ENCODE data around the gene PPP6R1. TPM values are rescaled to one million over a fixed set of nuclear protein-coding genes. Genes with fewer than 3 reads are reported as not detected.

PPP6R1 gene
- total RNA-seq, 1 experiment from 2014 or later, result 79.7 TPM

DNA sequence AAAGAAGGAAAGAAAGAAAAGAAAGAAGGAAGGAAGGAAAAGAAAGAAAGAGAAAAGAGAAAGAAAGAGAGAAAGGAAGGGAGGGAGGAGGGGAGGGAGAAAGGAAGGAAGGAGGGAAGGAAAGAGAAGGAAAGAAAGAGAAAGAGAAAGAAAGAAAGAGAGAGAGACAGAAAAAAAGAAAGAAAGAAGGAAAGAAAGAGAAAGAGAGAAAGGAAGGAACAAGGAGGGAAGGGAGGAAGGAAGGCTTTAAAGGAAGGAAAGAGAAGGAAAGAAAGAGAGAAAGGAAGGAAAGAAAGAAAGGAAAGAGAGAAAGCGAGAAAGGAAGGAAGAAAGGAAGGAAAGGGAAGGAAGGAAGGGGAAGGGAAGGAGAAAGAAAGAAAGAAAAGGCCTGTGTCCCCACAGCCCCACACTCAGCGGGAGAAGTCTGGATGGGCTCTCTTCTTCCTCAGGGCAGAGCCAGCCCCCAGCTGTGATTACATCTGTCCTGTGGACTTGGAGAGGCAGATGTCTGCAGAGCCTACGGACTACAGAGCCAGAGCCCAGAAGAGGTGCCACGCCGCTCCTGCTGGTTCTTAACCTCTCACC is 59.1 kb downstream of the PPP6R1 start:
- no peak overlapping the region for H3K23ac ChIP-seq (ENCODE audit: insufficient read length, low read depth, low read length)
- no peak overlapping the region for H4K5ac ChIP-seq (ENCODE audit: insufficient read length, low read depth, low read length)
- no peak overlapping the region for H3K27ac ChIP-seq (ENCODE audit: insufficient read length, low read depth, low read length)
- H3K4me2 ChIP-seq (ENCODE audit: insufficient read depth, insufficient read length, low read length), result no peak overlapping the region
- no peak overlapping the region for H2BK120ac ChIP-seq (ENCODE audit: low read depth, low read length, poor library complexity, severe bottlenecking)
- H3K9me3 Mint-ChIP-seq, result no peaks in the 10 kb centered on the region; a peak in 2 of 5 replicates
- no peaks in the 10 kb centered on the region for H3K23me2 ChIP-seq (ENCODE audit: insufficient read length, low read depth, low read length, poor library complexity, severe bottlenecking)
- no peak overlapping the region; a peak in 1 of 5 replicates for H3K4me3 Mint-ChIP-seq
- no peak overlapping the region for H3K14ac ChIP-seq (ENCODE audit: insufficient read depth, low read length)
- no peak overlapping the region for H4K8ac ChIP-seq (replicated peaks; ENCODE audit: insufficient read length, low read depth, low read length)
- no peak overlapping the region for H3K4ac ChIP-seq (ENCODE audit: low read depth, low read length)
- H3T11ph ChIP-seq (ENCODE audit: low read length), result no peak overlapping the region
- H4K20me1 ChIP-seq (ENCODE audit: control insufficient read depth, insufficient read depth, insufficient read length), result no peaks in the 10 kb centered on the region
- no peaks in the 10 kb centered on the region for H3K27me3 ChIP-seq (ENCODE audit: insufficient read depth, low read length)
- no peaks in the 10 kb centered on the region for H3K9me3 ChIP-seq (ENCODE audit: control insufficient read depth, low read depth, low read length)
- H2BK15ac ChIP-seq (ENCODE audit: low read depth, low read length), result no peak overlapping the region
- H3K27me3 Mint-ChIP-seq (ENCODE audit: low read depth), result peaks cover 32% of the 10 kb centered on the region
- H2BK5ac ChIP-seq (ENCODE audit: insufficient read length, low read length), result no peak overlapping the region
- H4K91ac ChIP-seq (ENCODE audit: insufficient read length, low read depth, low read length), result no peak overlapping the region
- no peaks in the 10 kb centered on the region for H3K79me2 ChIP-seq (ENCODE audit: insufficient read depth, low read length)
- H3K27ac Mint-ChIP-seq, result no peak overlapping the region
- H2BK12ac ChIP-seq (ENCODE audit: insufficient read length, low read depth, low read length), result no peak overlapping the region
- no peak overlapping the region for H3K56ac ChIP-seq (ENCODE audit: insufficient read length, low read depth, low read length)
- no peak overlapping the region for H2AK5ac ChIP-seq (ENCODE audit: insufficient read length, low read length)
- H3K9ac ChIP-seq (ENCODE audit: extremely low read depth, insufficient read length, low read length), result no peak overlapping the region
- H3K4me1 Mint-ChIP-seq, result peaks cover 0 to 2% of the 10 kb centered on the region in 2 experiments; a peak in 1 of 4 replicates
- no peak overlapping the region for H2AFZ ChIP-seq (ENCODE audit: low read length)
- TF ChIP-seq, protein P1, sequence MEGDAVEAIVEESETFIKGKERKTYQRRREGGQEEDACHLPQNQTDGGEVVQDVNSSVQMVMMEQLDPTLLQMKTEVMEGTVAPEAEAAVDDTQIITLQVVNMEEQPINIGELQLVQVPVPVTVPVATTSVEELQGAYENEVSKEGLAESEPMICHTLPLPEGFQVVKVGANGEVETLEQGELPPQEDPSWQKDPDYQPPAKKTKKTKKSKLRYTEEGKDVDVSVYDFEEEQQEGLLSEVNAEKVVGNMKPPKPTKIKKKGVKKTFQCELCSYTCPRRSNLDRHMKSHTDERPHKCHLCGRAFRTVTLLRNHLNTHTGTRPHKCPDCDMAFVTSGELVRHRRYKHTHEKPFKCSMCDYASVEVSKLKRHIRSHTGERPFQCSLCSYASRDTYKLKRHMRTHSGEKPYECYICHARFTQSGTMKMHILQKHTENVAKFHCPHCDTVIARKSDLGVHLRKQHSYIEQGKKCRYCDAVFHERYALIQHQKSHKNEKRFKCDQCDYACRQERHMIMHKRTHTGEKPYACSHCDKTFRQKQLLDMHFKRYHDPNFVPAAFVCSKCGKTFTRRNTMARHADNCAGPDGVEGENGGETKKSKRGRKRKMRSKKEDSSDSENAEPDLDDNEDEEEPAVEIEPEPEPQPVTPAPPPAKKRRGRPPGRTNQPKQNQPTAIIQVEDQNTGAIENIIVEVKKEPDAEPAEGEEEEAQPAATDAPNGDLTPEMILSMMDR (conservative IDR thresholded peaks at IDR 0.05), result no peak
- no peaks in the 10 kb centered on the region for H3K79me1 ChIP-seq (ENCODE audit: insufficient read depth, low read depth, low read length, poor library complexity, severe bottlenecking)
- no peak overlapping the region for H2BK20ac ChIP-seq (ENCODE audit: low read depth, low read length, poor library complexity, severe bottlenecking)
- H3K4me1 ChIP-seq (ENCODE audit: insufficient read depth, low read length), result no peaks in the 10 kb centered on the region
- DNase-seq, result no peak
- H3K18ac ChIP-seq (ENCODE audit: insufficient read length, low read depth, low read length), result no peak overlapping the region
- 100% methylated on average over 1 of the region's 5 CpGs for WGBS (ENCODE audit: extremely low coverage, insufficient read length, low lambda C conversion rate)
- H3K36me3 Mint-ChIP-seq (ENCODE audit: insufficient read depth in 1 of 3, low read depth in 3 of 3), result no peaks in the 10 kb centered on the region

All from H9 (cell line).